Mononuclear cell (primary cell): ENCODE data around the gene MRPL21. TPM values are rescaled to one million over a fixed set of nuclear protein-coding genes. Genes with fewer than 3 reads are reported as not detected.

Experiments
- H3K27me3 ChIP-seq: 2 replicates; pipeline ENCODE4 v1.6.0; 2011; ENCODE audit warnings: low read length, control low read depth; ENCODE audit not compliant: insufficient read depth
- H3K4me1 ChIP-seq: 2 replicates; pipeline ENCODE4 v1.5.1; 2011; ENCODE audit warnings: mild to moderate bottlenecking, low read length, control low read depth; ENCODE audit not compliant: insufficient read depth
- H3K4me3 ChIP-seq: 2 replicates; pipeline ENCODE4 v1.5.1; 2011; ENCODE audit warnings: mild to moderate bottlenecking, low read length, moderate library complexity
- H3K9me3 ChIP-seq: 2 replicates; pipeline ENCODE4 v1.5.1; 2011; ENCODE audit warnings: low read depth, mild to moderate bottlenecking, control low read depth, low read length
- total RNA-seq: library from RNA; depleted of rRNA; stranded (reverse); fragments of >200 nt; gene quantifications from one replicate; pipeline ENCODE4 v1.2.3, GENCODE V29; 2012

MRPL21 gene
- total RNA-seq, 1 donor: 20.4 TPM

DNA sequence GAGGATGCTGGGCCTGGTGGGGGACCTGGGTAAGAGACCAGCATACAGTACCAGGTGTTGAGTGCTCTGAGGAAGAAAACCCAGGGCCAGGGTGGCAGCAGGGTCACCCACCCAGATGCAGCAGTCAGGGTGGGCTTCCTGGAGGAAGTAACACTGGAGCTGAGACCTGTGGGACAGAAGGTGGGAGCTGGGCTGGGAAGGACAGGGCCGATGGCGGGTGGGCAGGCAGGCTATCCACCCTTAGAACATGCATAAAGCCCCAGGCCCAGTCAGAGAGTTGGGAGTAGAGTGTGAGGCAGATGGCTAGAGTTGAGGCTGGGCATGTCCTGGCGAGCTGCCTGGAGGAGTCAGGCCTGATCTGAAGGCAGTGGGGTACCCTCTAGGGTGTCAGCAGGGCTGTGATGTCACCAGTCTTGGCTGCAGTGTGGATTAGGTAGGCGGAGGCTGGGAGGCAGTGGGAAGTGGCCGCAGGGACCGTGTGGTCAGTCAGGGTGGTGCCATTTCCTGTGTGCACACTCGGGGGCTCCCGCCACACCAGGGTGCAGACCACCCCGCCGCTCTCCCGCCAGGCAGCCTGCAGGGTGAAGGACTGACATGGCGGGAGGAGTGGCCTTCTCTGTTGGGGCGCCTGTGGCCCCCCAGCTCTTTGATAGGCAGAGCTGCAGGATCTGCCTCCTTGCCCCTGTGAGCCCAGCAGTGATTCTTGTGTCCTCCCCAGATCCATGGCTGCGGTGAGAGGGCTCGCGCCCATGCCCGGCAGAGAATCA is 35.4 kb upstream of the MRPL21 start:
- Histone ChIP-seq H3K4me1 (no peaks in the 10 kb centered on the region), H3K4me3 (no peak overlapping the region)

DNA sequence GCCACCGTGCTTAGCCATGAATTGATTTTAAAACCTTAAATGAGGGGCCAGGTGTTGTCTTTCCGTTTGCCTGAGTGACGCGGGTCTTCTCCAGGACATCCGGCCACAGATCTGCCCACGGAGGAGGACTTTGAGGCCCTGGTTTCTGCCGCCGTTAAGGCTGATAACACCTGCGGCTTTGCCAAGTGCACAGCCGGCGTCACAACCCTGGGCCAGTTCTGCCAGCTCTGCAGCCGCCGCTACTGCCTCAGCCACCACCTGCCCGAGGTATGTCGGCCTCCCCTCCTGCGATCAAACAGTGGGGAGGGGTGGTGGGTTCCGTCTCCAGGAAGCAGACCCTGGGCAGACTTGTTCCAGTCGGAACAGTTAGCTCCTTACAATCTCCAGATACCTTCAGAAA is 34.5 kb upstream of the MRPL21 start:
- Histone ChIP-seq H3K4me1 (no peaks in the 10 kb centered on the region), H3K27me3 (no peaks in the 10 kb centered on the region), H3K4me3 (no peak overlapping the region), H3K9me3 (no peaks in the 10 kb centered on the region)

More for the DNA sequence above, 35.4 kb upstream of the MRPL21 start:
- Histone ChIP-seq H3K9me3 (no peaks in the 10 kb centered on the region), H3K27me3 (no peaks in the 10 kb centered on the region)

DNA sequence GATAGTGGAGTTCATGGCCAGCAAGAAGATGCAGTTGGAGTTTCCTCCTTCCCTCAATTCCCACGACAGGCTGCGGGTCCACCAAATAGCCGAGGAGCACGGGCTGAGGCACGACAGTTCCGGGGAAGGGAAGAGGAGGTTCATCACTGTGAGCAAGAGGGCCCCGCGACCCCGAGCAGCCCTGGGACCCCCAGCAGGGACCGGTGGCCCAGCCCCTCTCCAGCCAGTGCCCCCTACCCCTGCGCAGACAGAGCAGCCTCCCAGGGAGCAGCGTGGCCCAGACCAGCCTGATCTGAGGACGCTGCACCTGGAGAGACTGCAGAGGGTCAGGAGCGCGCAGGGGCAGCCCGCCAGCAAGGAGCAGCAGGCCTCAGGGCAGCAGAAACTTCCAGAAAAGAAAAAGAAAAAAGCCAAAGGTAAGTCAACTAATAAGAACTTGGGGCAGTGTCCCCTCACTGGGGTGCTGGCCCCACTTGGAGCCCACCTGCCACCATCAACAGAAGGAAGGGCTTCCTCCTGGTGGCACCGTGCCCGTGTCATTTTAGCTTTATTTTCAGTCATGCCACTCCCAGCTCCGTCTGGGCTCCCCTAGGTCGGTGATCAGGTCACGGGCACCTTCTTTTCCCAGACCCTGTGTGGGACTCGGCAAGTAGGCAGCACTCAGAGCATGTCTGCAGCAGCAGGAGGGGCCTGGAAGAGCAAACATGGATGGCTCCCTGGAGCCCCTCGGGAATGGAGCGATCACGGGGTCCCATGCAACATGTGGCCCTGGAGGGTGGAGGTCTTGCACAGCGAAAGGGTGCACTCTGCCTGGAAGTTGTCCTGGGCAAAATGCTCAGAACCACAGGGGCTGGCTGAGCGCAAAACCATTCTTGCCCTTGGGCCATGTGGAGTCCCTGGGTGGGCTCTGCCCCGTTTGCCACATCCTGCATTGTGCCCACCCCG is 33.3 kb upstream of the MRPL21 start:
- Histone ChIP-seq H3K27me3 (no peaks in the 10 kb centered on the region), H3K4me1 (no peaks in the 10 kb centered on the region), H3K4me3 (no peak overlapping the region), H3K9me3 (no peaks in the 10 kb centered on the region)

DNA sequence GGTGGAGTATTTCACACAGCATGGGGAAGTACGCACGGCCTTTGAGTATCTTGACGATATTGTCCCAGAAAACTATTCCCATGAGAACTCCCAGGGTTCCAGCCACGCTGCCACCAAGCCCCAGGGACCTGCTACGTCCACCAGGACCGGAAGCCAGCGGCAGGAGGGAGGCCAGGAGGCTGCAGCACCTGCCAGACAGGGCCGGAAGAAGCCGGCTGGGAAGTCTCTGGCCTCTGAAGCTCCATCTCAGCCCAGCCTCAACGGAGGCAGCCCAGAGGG is 32.7 kb upstream of the MRPL21 start:
- H3K4me1 ChIP-seq: no peaks in the 10 kb centered on the region
- H3K4me3 ChIP-seq: no peak overlapping the region
- no peaks in the 10 kb centered on the region for H3K27me3 ChIP-seq
- H3K9me3 ChIP-seq: no peaks in the 10 kb centered on the region

DNA sequence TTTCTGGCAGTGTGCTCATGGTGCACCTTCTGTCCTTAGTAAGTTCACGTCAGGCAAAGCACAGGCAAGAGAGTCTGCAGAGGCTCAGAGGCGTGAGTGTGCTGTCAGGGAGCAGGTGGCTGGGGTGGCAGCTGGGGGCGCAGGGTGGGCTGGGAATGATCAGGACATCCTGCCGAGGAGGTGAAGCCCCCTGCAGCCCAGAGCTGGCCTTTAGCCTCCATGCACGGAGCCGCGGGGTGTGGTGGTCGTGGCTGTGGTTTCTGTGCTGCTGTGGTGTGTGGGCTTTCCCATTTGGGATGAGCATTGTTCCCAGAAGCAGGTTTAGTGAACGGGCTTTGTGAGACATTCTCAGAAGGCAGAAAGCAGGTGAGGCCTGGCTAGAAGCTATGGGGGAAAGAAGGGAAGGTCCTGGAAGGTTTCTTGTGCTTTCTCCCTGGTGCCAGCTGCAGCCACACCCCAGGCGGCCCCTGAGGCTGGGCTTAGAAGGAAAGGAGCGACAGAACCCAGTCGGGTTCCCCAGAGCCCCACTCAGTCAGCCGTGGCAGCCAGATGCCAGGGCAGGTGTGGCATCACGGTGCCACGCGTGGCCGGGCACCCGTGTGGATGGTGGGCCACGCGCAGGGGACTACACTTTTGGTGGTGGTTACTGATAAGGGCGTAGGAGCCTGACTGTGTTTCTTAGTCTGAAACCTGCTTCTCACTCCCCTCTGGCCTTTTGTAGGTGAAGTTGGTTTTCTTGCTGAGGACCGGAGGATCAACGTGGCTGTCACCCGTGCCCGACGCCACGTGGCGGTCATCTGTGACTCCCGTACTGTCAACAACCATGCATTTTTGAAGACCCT is 32.1 kb upstream of the MRPL21 start:
- no peaks in the 10 kb centered on the region for H3K27me3 ChIP-seq
- no peak overlapping the region for H3K4me3 ChIP-seq
- H3K4me1 ChIP-seq: no peaks in the 10 kb centered on the region
- H3K9me3 ChIP-seq: no peaks in the 10 kb centered on the region

DNA sequence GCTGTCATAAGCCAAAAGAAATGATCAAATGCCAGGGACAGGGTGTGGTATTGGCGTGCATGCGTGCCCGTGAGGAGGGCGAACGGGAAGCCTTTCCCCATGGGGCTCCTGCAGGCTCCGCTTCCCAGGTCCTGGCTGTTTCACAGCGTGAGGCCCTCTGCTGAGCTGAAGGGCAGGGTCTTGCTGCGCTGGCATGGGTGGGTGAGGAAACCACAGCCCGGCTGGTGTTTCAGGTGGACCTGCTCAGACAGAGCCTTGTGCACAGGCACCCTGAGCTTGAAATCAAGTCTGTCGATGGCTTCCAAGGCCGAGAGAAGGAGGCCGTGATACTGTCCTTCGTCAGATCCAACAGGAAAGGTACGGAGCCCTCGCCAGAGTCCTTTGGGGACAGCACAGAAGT is 31.4 kb upstream of the MRPL21 start:
- no peaks in the 10 kb centered on the region for H3K9me3 ChIP-seq
- H3K4me1 ChIP-seq: no peaks in the 10 kb centered on the region
- H3K27me3 ChIP-seq: no peaks in the 10 kb centered on the region
- H3K4me3 ChIP-seq: no peak overlapping the region

DNA sequence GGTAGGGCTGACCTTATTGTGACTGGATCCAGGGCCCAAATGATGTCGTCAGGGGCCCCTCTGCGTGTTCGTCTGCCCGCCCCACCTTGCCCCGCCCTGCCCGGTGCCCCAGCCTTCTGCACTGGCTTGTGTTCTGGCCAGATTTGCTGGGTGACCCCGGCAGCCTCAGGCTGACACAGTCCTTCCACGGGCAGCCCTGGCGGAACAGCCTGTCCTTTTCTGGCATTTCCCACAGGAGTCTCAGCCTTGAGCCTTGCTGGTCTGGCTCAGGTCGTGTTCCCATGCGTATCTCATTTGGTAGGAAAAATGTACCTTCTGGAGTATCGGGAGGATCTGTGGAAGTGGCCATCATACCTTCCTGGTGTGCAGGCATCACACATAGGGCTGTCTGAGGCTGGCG is 31.0 kb upstream of the MRPL21 start:
- Histone ChIP-seq H3K4me3 (no peak overlapping the region), H3K27me3 (no peaks in the 10 kb centered on the region), H3K4me1 (no peaks in the 10 kb centered on the region), H3K9me3 (no peaks in the 10 kb centered on the region)

DNA sequence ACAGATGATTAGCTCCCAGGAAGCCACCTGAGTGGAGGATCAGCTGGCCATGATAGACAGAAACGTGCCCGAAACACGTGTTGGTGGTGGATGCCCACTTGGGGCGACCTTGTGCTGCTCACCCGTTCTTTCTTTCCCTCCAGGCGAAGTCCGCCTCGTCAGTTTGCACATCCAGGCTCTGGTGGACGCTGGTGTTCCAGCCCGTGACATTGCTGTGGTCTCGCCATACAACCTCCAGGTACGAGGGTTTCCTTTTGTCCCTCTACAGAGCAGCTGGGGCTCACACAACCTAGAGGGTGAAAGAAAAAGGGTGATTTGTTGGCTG is 30.7 kb upstream of the MRPL21 start:
- no peaks in the 10 kb centered on the region for H3K27me3 ChIP-seq
- H3K9me3 ChIP-seq: no peaks in the 10 kb centered on the region
- no peak overlapping the region for H3K4me3 ChIP-seq
- no peaks in the 10 kb centered on the region for H3K4me1 ChIP-seq

DNA sequence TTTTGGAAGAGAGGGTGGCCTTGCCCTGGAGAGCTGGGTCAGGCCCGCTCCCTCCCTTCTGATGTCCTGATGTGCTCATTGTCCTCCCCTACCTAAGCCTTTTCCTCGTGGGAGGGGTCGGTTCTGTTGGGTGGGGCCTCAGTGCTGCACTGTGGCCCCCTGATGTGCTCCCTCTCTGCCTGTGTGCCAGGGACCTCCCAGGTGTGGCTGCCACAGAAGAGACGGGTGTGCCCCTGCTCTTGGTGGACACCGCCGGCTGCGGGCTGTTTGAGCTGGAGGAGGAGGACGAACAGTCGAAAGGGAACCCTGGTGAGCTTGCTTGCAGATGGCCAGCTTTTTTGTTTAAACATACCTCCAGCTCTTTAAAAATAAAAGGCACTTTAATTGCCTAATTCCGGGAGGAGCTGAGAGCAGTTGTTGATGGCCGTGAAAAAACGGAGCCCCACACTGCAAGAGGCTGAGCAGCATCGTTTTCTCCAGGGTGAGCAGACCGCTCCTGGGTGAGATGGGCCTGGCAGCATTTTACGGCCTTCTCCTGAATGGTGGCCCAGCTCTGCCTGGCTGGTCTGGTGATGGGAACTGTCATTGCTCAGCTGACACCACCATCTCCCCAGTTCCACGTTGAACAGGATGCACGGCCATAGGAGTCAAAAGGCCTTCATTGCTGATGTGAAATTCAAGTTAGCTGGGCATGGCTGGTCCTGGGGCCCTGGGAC is 30.1 kb upstream of the MRPL21 start:
- no peak overlapping the region for H3K4me3 ChIP-seq
- H3K27me3 ChIP-seq: no peaks in the 10 kb centered on the region

DNA sequence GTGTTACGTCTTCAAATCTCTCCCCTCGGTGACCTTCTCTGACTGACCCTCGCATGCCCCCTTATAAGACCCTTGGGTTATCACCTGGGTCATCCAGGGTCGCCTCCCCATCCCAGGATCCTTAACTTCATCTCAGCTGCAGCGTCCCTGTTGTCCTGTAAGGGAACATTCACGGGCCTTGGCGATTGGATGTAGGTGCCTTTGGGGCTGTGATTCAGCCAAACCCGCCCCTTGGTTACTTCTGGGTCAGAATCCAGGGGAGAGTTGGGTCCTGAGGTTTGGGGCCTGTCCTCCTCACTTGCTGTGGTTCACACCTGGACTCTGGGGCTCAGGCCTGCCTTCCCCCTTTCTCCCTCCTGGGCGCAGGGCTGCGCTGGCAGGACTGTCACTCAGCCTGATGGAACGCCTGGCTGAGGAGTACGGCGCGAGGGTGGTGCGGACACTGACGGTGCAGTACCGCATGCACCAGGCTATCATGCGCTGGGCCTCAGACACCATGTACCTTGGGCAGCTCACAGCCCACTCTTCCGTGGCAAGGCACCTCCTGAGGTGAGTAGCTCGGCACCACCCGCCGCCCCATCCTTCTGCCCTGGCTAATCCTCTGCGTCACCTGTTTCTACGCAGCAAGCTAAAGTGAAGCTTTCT is 29.4 kb upstream of the MRPL21 start:
- H3K9me3 ChIP-seq: no peaks in the 10 kb centered on the region
- H3K4me3 ChIP-seq: no peak overlapping the region
- H3K4me1 ChIP-seq: peaks cover 9% of the 10 kb centered on the region
- H3K27me3 ChIP-seq: no peaks in the 10 kb centered on the region

More for the DNA sequence above, 30.1 kb upstream of the MRPL21 start:
- H3K9me3 ChIP-seq: no peaks in the 10 kb centered on the region
- peaks cover 2% of the 10 kb centered on the region for H3K4me1 ChIP-seq

DNA sequence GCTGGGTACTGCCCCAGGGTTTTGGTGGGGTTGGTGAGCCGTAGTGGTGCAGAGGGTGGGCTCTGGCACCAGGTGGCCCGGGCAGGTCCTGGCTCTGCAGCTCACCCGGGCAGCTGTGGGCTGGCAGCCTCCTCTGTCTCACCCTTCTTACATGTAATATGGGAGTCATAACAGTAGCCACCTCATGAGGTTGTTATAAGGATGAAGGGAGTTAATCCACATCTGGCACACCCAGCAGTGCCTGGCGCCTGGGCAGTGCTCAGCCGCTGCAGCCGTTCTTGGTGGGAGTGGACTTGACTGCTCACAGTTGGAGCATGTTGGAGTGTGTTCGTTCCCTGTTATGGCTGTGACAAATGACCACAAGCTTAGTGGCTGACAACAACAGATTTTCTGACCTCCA is 28.7 kb upstream of the MRPL21 start:
- Histone ChIP-seq H3K4me3 (no peak overlapping the region), H3K4me1 (peaks cover 16% of the 10 kb centered on the region), H3K9me3 (no peaks in the 10 kb centered on the region), H3K27me3 (no peaks in the 10 kb centered on the region)

DNA sequence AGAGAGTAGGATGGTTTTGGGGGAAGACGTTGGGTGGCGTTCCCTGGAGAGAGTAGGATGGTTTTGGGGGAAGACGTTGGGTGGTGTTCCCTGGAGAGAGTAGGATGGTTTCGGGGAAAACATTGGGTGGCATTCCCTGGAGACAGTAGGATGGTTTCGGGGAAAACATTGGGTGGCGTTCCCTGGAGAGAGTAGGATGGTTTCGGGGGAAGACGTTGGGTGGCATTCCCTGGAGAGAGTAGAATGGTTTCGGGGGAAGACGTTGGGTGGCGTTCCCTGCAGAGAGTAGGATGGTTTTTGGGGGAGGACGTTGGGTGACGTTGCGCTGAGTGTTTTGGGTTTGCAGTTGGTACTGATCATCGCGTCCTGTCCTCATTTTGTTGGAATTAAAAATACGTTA is 28.3 kb upstream of the MRPL21 start:
- peaks cover 21% of the 10 kb centered on the region for H3K4me1 ChIP-seq
- no peaks in the 10 kb centered on the region for H3K27me3 ChIP-seq
- H3K4me3 ChIP-seq: no peak overlapping the region
- no peaks in the 10 kb centered on the region for H3K9me3 ChIP-seq

DNA sequence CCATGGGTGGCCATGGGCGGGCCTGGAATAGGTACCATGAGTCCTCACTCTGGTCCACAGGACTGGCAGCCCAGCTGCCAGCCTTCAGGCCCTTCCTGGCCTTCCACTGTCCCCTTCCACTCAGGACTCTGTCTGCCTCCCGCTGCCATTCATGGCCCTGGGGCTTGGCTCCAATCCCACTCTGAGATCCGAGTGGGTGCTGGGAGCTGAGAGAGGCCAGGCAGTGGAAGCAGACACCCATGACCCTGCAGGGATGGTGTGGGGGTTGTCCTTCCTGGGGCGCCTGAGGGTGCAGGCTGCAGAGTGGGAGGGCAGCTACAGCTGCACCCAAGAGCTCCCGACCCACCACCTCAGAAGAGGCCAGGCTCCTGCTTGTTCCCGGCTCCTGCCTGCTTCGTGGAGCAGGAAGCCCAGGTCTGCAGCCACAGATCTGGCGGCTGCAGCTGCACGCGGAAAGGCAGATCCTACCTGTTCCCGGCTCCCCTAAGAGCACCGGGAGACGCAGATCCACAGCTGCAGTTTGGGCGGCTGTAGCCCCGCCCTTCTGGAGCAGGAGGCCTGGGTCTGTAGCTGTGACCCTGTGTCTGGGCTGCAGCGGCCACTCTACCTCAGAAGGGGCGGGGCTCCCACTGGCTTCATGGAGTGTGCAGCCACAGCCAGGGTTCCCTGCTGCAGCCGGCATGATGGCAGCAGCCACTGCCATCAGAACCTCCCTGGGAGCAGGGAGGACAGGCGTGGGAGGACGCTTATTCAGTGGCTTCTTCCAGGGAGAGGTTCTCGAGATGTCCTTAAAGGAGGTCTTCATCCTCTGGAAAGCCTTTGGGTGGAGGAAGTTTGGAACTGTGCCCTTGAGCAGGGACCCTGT is 27.6 kb upstream of the MRPL21 start:
- Histone ChIP-seq H3K4me1 (peaks cover 24% of the 10 kb centered on the region), H3K27me3 (no peaks in the 10 kb centered on the region), H3K9me3 (no peaks in the 10 kb centered on the region), H3K4me3 (no peak overlapping the region)
